HG03196 (cell line): ENCODE measurements around the gene DALRD3.

Experiments used
- ATAC-seq: cut with Tn5 transposase; IDR thresholded peaks from one replicate; pipeline ENCODE4 v1.9.1; 2021; ENCODE audit not compliant: unreplicated experiment

DALRD3 gene, protein sequence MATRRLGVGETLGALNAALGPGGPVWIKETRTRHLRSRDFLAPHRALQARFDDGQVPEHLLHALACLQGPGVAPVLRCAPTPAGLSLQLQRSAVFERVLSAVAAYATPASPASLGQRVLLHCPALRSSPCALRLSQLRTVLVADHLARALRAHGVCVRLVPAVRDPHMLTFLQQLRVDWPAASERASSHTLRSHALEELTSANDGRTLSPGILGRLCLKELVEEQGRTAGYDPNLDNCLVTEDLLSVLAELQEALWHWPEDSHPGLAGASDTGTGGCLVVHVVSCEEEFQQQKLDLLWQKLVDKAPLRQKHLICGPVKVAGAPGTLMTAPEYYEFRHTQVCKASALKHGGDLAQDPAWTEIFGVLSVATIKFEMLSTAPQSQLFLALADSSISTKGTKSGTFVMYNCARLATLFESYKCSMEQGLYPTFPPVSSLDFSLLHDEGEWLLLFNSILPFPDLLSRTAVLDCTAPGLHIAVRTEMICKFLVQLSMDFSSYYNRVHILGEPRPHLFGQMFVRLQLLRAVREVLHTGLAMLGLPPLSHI

DNA sequence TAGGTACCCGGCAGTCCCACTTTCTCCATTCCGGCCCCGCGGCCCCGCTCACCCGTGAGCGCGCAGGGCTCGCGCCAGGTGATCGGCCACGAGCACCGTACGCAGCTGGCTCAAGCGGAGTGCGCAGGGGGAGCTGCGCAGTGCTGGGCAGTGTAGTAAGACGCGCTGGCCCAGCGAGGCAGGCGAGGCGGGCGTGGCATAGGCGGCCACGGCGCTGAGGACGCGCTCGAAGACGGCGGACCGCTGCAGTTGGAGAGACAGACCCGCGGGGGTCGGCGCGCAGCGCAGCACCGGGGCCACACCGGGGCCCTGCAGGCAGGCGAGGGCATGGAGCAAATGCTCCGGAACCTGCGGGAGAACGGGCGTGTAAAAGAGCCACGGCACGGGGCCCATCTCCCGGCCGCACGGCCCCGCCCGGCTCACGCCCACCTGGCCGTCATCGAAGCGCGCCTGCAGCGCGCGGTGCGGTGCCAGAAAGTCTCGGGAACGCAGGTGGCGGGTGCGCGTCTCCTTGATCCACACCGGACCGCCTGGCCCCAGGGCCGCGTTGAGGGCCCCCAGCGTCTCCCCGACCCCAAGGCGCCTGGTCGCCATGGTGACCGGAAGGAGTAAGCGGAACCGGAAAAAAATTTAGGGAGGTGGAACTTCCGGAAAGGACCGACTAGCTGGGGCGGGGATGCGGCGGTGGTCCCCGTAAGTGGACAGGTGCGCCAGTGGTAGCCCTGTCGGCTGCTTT is at the start of gene DALRD3:
TSS of gene DALRD3 (minus strand) at position 610 of the 736 bp plus-strand sequence. CDS start at position 594, 16 bp downstream.
- ATAC-seq = no peak

DNA sequence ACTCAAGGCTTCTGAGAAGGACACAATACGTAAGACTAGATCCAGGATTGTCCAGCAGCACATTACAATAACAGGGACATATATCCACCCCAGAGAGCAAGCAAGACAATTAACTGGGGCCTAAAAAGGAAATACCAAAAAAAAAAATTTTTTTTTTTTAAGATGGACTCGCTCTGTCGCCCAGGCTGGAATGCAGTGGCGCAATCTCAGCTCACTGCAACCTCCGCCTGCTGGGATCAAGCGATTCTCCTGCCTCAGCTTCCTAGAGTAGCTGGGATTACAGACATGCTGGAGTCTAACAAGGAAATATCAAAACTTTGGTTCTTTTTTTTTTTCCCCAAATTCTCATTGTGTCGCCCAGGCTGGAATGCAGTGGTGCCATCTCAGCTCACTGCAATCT is 39.6 kb upstream of the DALRD3 start:
- no peak for ATAC-seq

DNA sequence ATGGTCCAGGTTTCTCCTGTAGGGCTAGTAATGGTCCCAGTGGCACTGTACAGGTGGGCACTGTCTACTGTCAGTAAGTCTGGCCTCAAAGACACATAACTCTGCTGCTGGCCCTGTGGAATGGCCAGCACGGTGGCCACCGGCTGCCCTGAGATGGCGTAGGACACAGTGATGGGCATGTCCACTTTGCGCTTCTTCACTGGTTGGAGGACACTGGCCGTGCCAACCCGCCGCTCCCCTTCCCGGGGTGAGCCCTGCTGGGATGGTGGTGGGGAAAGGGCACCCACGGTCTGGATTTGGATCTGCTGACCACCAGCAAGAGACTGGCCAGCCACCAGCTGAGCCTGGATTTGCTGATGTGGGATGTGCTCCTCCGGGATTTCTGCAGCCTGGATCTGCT is 38.9 kb upstream of the DALRD3 start:
- ATAC-seq = no peak

DNA sequence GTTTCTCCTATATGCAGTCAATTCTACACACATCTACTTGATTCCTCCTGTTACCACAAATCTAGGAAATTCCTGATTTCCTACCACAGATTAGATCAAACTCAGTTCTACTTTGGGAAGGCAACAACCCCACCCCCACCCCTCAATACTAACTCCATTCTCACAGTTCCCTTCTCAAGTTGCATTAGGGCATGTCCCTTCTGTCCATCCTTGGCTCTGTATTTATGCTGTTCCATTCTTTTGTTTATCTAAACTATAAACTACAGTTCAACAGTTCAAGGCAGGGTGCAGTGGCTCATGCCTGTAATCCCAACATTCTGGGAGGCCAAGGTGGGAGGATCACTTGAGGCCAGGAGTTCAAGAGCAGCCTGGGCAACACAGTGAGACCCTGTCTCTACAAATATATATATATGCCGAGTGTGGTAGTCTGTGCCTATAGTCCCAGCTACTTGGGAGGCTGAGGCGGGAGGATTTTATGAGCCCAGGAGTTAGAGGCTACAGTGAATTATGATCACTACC is 36.0 kb upstream of the DALRD3 start:
- ATAC-seq = no peak

DNA sequence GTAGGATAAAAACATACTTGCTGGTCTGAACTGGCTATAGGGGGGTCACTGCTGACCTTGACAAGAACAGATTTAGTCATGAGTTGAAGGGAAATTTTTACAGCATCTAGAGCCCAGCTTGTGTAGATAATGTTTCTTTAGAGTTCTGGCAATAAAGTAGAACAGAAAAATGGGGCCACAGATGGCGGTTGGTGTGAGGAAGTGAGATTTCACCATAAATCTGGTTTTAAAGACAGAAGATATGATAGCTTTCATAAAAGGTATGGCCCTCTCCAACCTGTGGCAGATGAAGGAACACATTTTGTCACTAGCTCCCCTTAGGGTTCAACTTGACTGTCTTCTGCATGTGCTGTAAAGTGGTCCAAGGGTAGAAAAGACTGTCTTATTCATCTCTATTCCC is 35.2 kb upstream of the DALRD3 start:
- ATAC-seq = no peak

DNA sequence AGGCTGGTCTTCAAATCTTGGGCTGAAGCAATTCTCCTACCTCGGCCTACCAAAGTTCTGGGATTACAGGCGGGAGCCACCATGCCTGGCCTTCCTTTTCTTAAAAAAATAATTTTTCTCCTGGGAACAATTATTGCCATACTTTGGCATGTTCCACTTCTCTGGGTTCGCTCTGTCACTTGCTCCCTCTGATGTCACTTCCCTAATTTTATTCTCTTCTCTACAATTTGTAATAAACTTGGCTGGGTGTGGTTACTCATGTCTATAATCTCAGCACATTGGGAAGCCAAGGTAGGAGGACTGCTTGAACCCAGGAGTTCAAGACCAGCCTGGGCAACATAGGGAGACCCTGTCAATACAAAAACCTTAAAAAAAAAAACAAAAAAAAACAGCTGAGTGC is 16.9 kb upstream of the DALRD3 start:
- ATAC-seq = no peak

DNA sequence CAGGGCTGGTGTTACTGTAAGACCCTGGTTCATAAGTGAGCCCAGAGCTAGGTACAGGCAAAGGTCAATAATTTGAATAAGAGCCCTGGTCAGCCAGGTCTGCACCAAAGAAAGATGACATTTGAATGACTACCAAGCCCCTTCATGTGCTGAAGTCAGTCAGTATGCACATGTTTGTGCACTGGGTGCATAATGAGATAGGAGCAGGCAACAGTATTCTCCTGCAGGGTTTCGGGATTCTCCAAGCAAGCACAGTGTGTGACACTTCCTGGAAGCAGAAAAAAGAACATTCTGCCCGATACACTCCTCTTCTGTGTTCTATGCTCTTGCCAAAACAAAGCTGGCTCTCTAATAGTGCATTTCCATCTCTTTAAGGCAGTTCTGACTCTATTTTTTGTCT is 16.3 kb upstream of the DALRD3 start:
- ATAC-seq = no peak

DNA sequence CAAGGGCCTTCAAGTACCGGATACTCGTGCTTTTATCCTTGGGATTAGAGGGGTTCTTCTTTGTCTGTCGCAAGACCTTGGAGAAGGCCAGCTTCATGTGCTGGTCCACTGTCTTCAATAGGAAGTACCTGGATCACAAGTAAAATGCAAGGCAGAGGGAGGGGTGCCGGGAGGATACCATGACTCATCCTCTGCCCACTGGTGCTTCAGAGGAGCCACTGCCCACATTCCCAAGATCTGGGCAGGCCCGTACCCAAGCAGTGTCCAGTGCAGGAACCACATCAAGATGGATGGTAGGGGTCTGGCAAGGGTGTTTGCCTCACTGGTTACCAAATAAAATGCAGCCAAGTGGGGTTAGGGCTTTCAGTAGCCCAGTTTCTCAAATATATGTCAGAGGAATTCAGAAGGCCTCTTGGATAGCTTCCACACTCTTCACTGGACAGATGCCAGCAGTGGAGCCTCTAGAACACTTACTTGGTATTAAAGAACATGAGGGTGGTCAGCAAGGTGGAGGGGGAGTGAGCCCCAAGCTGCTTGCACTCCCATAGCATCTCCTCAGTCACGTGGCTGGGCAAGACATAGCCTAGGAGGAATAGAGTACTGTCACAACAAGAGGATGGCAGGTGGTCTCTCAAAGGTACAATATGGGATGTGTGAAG is 14.4 kb upstream of the DALRD3 start:
- no peak for ATAC-seq

DNA sequence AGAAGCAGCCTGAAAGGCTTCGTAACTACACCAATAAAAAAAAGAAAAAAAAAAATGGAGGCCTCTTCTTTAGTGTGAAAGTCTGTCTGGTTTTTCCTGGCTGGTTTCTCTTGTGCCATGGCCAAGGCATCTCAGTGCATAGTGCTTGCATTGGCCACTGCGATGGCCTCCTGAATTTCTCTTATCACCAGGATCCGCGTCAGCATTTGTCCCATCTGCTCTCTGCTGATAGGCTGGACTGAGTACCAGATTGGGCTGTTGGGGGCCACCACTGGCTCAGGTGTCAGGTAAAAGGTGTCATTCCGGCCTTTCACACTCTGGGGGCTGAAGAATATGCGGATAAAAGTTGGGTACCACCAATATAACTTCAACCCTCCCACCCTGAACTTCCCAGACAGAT is 11.9 kb upstream of the DALRD3 start:
- ATAC-seq = no peak

DNA sequence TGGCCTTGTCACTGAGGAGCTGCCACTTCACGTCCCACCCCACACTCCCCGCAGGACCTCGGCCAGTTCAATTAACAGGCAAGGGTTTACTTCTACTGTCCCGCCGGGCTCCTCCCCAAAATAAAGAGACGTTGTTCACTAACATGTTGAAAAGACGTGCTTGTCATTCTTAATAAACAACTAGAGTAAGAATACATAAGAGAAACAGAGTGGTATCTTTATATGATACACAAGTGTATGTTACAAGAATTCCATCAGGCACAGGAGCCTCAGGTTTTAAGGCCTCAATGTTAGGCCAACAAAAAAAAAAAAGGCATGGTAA is 11.1 kb upstream of the DALRD3 start:
- no peak for ATAC-seq

DNA sequence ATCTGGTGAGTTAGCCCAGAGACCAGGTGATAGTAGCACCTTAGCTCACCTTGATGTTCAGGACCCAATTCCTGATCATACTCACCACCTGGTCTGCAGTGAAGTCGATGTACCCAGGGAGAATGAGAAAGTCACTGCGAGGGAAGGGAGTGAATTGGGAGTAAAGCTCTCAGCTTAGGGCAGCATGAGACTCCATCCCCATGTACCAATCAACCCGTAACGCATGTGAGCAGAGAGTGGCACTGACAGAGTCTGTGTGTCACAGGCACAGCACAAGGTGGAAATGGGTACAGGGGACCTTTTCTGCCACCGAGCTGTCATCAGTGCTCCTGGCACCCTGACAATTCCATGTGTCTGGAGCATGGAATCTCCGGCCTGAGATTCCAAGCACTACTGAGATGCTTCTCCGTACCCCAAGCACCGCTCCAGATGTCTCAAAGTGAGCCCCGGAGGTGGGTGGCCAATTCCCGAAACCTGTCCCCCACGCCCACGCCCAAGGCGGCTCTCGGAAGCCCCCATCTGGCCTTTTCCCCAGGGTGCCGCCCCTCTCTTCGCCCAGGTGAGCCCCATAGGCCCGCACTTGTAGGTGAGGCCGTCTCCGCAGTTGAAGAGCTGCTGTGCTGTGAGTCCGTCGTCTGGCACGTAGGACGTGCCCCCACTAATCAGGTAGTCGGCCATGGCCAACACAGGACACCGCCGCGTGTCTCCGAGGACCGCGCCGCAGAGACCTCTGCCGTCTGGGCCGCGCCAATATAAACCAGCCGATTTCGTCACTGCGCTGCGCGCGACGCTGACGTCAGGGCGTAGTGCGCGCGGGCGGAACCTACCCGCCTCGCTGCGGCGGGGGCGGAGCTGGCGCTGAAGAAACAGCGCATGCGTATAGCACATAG is 10.5 kb upstream of the DALRD3 start, which contains the start of gene IMPDH2:
TSS of gene IMPDH2 (minus strand) at position 726 of the 890 bp plus-strand sequence. CDS start at position 678, 48 bp downstream.
- ATAC-seq = peak; percentile 85

DNA sequence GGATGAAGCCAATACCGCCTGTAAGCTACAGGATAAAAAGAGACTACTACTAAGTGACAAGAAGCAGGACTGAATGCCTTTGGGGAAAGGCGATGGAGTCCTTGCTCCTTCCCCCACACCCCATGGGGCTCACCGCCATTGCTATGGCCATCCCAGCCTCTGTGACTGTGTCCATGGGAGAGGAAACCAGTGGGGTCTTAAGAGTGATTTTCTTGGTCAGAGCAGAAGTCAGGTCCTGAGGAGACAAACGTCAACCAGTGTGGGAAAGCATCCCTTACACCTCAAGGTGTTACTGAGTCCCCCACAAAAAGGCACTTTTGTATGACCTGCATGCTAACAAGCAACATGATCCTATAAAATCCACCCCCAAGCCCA is 9.9 kb upstream of the DALRD3 start:
- no peak for ATAC-seq

DNA sequence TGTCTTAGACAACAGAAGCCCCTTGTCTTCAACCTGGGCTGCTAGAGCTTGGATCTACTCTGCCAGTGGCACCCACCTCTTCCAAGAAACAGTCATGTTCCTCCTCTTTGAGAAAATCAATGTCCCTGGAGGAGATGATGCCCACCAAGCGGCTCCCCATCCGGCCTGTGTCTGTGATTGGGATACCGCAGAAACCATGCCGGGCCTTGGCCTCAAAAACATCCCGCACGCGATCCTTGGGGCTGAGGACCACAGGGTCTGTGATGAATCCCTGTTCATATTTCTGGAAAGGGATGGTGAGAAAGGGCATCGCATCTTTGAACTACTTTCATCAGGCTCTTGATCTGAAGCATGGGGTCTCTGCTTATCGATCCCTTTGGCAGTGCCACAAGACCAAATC is 9.3 kb upstream of the DALRD3 start:
- ATAC-seq = no peak

DNA sequence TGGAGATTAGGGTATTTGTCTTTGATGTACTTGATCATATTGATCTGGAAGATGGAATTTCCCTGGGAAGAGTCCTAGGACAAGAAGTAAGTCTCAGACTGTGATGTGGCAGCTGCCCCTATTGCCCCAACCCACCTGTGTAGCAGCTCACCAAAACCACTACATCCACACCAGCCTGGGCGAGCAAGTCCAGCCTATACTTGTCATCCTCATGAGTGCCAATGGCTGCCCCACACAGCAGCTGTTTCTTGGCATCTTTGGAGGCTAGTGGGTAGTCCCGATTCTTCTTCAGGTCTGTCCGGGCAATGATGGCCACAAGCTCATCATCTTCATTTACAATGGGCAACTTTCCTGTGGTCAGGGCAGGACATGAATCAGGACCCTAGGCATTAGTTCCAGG is 8.2 kb upstream of the DALRD3 start:
- no peak for ATAC-seq

DNA sequence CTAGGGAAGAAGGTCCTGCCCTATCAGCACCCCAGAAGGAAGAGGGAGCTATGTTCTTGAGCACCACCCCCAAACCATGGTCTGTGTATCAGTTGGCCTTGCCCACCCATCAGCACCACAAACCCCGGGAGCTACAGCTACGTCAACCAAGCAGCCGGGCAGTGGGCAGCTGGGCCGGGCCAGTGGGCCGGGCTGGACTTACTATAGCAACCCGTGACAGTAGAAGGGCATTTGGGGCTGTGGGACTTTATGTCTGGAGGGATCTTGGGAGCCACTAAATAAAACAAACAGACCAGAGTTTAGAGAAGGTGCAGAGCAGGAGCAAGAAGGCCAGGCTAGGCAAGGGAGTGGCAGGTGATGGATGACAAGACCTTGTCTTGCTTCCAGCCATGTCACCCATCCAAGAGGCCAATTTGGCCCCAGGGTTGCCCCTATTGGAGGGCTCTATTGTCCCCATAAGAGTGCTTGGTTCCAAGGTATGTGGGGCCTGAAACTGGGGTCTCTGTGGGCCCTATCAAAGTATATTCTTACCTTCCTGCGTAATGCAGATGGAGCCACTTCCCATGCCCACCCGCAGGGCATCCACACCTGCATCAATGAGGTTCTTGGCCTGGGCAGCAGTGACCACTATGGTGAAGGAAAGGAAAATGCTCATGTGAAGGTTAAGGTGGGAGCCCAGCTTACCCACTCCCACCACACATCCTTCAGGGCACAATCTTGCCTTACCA is 7.6 kb upstream of the DALRD3 start:
- ATAC-seq = no peak

DNA sequence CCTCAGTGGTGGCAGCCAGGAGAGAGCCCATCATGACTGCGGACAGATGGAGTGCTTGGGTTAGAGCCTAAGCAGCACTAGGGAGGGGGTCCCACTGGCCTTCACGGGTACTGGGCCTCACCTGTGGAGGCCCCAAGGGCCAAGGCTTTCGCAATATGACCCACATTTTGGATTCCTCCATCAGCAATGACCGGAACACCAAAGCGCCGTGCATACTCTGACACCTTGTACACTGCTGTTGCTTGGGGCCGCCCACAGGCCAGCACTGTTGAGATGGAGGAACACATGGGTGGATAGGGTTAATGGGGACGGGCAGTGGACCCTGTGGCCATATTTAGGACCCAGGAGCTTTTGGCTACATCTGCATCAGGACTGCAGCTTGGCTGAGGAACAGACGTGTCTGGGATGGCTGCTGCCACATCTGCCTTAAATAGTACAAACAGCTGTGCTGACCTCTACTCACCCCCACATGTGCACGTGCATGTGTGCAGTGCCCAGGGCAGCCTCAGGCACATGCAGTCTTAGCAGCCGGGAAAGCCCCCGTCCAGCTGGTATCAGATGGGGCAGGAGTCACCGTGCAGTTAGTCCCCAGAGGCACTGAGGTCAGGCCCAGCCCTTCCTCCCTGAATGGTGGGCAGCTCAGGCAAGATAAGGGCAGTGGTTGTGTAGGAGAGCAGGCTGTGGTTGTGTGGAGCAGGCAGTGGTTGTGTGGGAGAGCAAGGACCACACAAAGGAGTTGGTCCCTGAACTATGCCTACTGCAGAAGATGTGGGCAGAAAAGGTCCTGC is 6.8 kb upstream of the DALRD3 start:
- ATAC-seq = no peak

DNA sequence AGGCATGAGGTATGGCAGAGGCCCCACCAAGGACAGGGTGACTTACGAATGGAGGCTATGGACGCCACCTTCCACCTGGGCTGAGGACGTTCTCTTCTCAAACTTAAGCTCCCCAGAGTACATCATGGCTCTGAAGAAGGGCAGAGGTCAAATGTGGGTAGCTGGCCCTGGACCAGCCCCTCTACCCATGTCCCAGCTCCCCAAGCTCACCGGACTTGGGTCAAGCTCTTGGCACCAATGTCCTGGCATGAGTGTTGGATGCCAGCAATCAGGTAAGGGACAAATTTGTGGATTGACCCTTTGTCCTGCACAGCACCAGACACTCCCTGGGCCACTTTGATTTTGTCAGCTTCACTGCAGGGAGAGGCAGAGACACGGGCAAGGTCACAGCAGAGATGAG is 6.1 kb upstream of the DALRD3 start:
- ATAC-seq = no peak

DNA sequence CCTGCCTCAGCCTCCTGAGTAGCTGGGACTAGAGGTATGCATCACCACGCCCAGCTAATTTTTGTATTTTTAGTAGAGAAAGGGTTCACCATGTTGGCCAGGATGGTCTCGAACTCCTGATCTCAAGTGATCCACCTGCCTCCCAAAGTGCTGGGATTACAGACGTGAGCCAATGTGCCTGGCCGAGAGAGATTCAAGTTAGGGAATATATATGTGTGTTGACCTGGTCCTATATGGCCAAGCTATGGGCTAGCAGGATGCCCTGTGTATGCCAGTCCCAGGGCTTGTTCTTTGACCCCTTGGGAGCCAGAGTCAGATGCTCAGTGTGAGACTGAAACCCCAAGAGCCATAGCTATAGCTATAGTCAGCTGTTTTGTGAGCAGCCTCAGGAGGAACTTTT is 5.4 kb upstream of the DALRD3 start:
- no peak for ATAC-seq

DNA sequence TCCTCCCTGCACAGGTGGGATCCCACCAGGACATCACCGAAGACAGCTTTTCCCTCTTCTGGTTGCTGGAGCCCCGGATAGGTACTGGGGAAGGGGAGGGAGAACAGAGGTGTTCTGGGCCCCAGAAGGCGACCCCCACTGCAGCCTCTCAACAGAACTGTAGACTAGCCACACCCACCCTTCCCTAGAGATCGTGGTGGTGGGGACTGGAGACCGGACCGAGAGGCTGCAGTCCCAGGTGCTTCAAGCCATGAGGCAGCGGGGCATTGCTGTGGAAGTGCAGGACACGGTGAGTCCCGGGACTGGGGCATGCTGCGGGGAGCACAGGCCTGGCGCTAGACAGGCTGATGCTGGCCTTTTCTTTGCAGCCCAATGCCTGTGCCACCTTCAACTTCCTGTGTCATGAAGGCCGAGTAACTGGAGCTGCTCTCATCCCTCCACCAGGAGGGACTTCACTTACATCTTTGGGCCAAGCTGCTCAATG is 4.3 kb upstream of the DALRD3 start:
- ATAC-seq = no peak
